T-cell (primary cell): Measurements from ENCODE around the gene CRKL. TPM values are rescaled to one million over a fixed set of nuclear protein-coding genes. Genes with fewer than 3 reads are reported as not detected.

Experiments
- ATAC-seq, 4 experiments: fragments of 200-7000 bp in 3 of 4; fragments of 150-1000 bp in 1 of 4; cut with Tn5 transposase; replicated peaks in 1 of 4; 1 replicate in 3 of 4; 2 replicates in 1 of 4; pipeline ENCODE4 v1.10.0; 2021; ENCODE audit warnings: moderate library complexity in 3 of 4, mild to moderate bottlenecking in 2 of 4, moderate number of reproducible peaks in 1 of 4
- CTCF ChIA-PET, 2 donors: fragments of 300-600 bp; sonication (Branson Sonifier 250); formaldehyde crosslinking; loops; one replicate each; lab custom pipeline; 2022; ENCODE audit warnings: antibody characterized with exemption in 2 of 2; lab: Charles Lee
- POLR2A ChIA-PET, 2 donors: fragments of 300-600 bp; sonication (Branson Sonifier 250); formaldehyde crosslinking; loops; one replicate each; lab custom pipeline; 2022; ENCODE audit warnings: antibody characterized with exemption in 2 of 2; lab: Charles Lee
- DNase-seq, 35 experiments: peaks; one replicate each; pipeline versions ENCODE4 v3.0.0 to v3.0.0-alpha.2; 2013 to 2023
- H3K27ac ChIP-seq: one replicate; pipeline ENCODE4 v1.5.1; 2013; ENCODE audit warnings: low read length
- H3K27me3 ChIP-seq, 2 experiments: replicated peaks in 1 of 2; 1 replicate in 1 of 2; 2 replicates in 1 of 2; pipeline versions ENCODE4 v1.6.1 to v1.7.0; 2013; ENCODE audit warnings: low read length in 1 of 2, mixed read lengths in 1 of 2; ENCODE audit not compliant: control insufficient read depth in 2 of 2, insufficient read depth in 2 of 2; ENCODE audit errors: extremely low read depth in 1 of 2
- H3K36me3 ChIP-seq, 2 donors: 1 replicate in 1 of 2; 2 replicates in 1 of 2; pipeline versions ENCODE4 v1.6.1 to v1.7.0; 2013; ENCODE audit warnings: low read length in 1 of 2; ENCODE audit not compliant: control insufficient read depth in 2 of 2, insufficient read depth in 1 of 2; ENCODE audit errors: extremely low read depth in 1 of 2
- H3K4me1 ChIP-seq, 2 experiments: 1 replicate in 1 of 2; 2 replicates in 1 of 2; pipeline versions ENCODE4 v1.6.1 to v1.7.0; 2013; ENCODE audit warnings: low read length in 2 of 2, mixed read lengths in 1 of 2; ENCODE audit not compliant: insufficient read depth in 2 of 2, control insufficient read depth in 1 of 2; ENCODE audit errors: extremely low read depth in 1 of 2
- H3K4me3 ChIP-seq, 2 donors: 1 replicate in 1 of 2; 2 replicates in 1 of 2; pipeline versions ENCODE4 v1.5.1 to v1.7.0; 2013; ENCODE audit warnings: mild to moderate bottlenecking in 2 of 2, low read length in 1 of 2, moderate library complexity in 1 of 2; ENCODE audit not compliant: control insufficient read depth in 1 of 2; ENCODE audit errors: extremely low read depth in 1 of 2
- H3K9me3 ChIP-seq: 2 replicates; pipeline ENCODE4 v1.7.0; 2013
- H3K27ac Mint-ChIP-seq, 2 donors: one replicate each; pipeline ENCODE4 v1.8.0; 2020 to 2021; ENCODE audit warnings: mild to moderate bottlenecking in 2 of 2, mixed read lengths in 2 of 2
- H3K27me3 Mint-ChIP-seq, 2 donors: one replicate each; pipeline ENCODE4 v1.8.0; 2021 to 2022; ENCODE audit warnings: mixed read lengths in 2 of 2
- H3K36me3 Mint-ChIP-seq: one replicate; pipeline ENCODE4 v1.8.0; 2021; ENCODE audit warnings: mixed read lengths
- H3K4me1 Mint-ChIP-seq, 3 donors: one replicate each; pipeline ENCODE4 v1.8.0; 2020 to 2022; ENCODE audit warnings: mixed read lengths in 3 of 3, mild to moderate bottlenecking in 1 of 3
- H3K4me3 Mint-ChIP-seq, 3 donors: one replicate each; pipeline ENCODE4 v1.8.0; 2020 to 2022; ENCODE audit warnings: mild to moderate bottlenecking in 3 of 3, mixed read lengths in 3 of 3, moderate library complexity in 3 of 3
- H3K9me3 Mint-ChIP-seq, 3 donors: one replicate each; pipeline ENCODE4 v1.8.0; 2020 to 2022; ENCODE audit warnings: mixed read lengths in 3 of 3
- WGBS: methylation state at CpG from one replicate; pipeline ENCODE4 v1.1.5; 2013; ENCODE audit warnings: missing lambda C conversion rate; ENCODE audit not compliant: insufficient coverage; 5-methylcytosine and 5-hydroxymethylcytosine counted together
- total RNA-seq, 35 experiments: library from RNA in 6 of 35; stranded (reverse) in 6 of 35; fragments of 120-200 nt in 1 of 35; gene quantifications; one replicate each; pipeline versions ENCODE4 v1.2.1 to v1.2.4 and lab custom pipeline; 2013 to 2026

The CRKL gene
- total RNA-seq, 5 donors from 2014 or later (not counting 1 experiment from before 2014, with no cell fraction given): 41.7 to 87.7 (median 85.4) TPM

DNA sequence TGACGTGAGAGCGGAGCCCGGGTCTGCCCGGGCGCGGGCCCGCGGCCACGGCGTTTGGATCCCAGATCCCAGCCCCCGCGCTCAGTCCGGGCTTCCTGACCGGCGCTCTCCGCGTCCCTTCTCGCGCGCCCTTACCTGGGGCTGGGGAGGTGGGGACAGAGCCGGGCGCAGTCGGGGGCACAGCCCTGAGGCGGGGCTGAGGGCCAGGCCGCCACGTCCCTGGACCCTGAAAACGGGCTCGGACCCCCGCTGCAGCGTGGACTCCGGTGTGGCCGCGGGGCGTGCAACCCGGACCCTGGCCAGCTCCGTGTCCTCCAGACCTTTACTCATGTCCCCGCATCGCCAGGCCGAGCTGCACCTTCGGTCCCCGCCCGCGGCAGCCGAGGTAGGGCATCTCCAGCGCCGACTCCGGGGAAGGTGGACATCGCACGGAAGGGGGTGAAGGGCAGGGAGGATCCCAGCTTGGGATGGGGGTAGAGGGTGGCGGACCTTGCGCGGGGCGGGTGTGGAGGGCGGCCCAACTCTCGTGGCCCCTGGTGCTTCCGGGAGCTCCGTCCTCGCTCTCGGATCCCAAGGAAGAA is 40.0 kb downstream of the CRKL start:
- Mint-ChIP-seq H3K4me3 (peak overlapping the region; percentile 50 to 63 (median 61)), H3K9me3 (no peaks in the 10 kb centered on the region), H3K36me3 (peaks cover 11% of the 10 kb centered on the region), H3K4me1 (peaks cover 0 to 22% (median 8%) of the 10 kb centered on the region in 3 donors), H3K27ac (no peak overlapping the region), H3K27me3 (peaks cover 15 to 32% of the 10 kb centered on the region in 2 donors)
- Histone ChIP-seq H3K4me1 (peaks cover 3 to 18% of the 10 kb centered on the region in 2 experiments), H3K4me3 (peak overlapping the region; percentile 37 to 38), H3K27me3 (peaks cover 0 to 53% of the 10 kb centered on the region in 2 experiments), H3K9me3 (no peaks in the 10 kb centered on the region), H3K27ac (no peak overlapping the region), H3K36me3 (peaks cover 5 to 17% of the 10 kb centered on the region in 2 donors)
- ChIA-PET CTCF (interaction anchor here in 1 of 2 donors (0.7 kb wide), 1 partner anchor 84 kb away, joined by 6 read pairs; no protein-coding TSS in a partner anchor), POLR2A (no interaction called here)
- WGBS: 5% methylated on average over 51 of the region's 59 CpGs
- ATAC-seq (peak in 3 of 4 experiments; percentile 15 to 31 (median 18)), DNase-seq (no peak)

DNA sequence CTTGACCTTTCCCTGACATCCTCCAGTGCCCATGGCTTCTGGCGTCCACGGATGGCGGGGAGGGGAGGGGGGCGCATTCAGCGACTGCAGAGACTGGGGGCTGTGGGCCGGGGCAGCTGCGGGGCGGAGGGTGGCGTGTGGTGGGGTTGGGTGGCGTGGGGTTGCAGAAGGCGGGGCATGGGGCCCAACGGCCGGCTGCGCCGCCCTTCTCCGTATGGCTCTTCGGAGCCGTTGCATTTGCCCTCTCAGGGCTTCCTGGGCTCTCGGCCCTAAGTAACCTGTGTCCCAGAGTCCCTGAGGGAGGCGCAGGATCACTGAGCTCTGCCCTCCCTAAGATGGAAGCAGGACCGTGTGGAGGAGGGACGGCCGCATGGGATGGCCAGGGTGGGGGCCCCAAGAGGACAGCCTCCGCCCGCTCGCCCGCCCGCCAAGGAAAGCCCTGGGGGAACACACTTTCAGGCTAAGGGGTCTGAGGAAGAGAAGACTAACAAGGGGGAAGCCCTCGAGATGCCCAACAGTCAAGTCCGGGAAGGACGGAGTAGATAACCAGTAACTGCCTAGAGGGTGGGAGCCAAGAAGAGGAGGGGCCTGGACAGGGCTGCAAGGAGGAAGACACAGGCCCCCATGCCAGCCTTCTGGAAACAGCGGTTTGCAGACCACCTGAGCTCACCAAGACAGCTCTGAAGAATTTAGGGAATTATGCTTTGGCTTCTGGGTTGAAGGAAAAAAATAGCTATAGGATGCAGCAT is 40.6 kb downstream of the CRKL start:
- Mint-ChIP-seq H3K4me1 (peaks cover 0 to 20% (median 8%) of the 10 kb centered on the region in 3 donors), H3K9me3 (no peaks in the 10 kb centered on the region), H3K27ac (no peak overlapping the region), H3K27me3 (peaks cover 15 to 32% of the 10 kb centered on the region in 2 donors), H3K4me3 (peak overlapping the region; percentile 50 to 63 (median 61)), H3K36me3 (peaks cover 6% of the 10 kb centered on the region)
- ATAC-seq (peak; percentile 13 to 43 (median 29)), DNase-seq (no peak)
- Histone ChIP-seq H3K27me3 (peaks cover 0 to 60% of the 10 kb centered on the region in 2 experiments), H3K4me3 (peak overlapping the region; percentile 35 to 37), H3K4me1 (peaks cover 3 to 18% of the 10 kb centered on the region in 2 experiments), H3K27ac (no peak overlapping the region), H3K9me3 (no peaks in the 10 kb centered on the region), H3K36me3 (peaks cover 0 to 10% of the 10 kb centered on the region in 2 donors)
- 9% methylated on average over 27 of the region's 32 CpGs for WGBS
- CTCF ChIA-PET: interaction anchor here in 1 of 2 donors (0.7 kb wide), 1 partner anchor 83 kb away, joined by 6 read pairs; no protein-coding TSS in a partner anchor
- POLR2A ChIA-PET: interaction anchor here in 1 of 2 donors (0.6 kb wide), 1 partner anchor 18 kb away, joined by 6 read pairs; no protein-coding TSS in a partner anchor

DNA sequence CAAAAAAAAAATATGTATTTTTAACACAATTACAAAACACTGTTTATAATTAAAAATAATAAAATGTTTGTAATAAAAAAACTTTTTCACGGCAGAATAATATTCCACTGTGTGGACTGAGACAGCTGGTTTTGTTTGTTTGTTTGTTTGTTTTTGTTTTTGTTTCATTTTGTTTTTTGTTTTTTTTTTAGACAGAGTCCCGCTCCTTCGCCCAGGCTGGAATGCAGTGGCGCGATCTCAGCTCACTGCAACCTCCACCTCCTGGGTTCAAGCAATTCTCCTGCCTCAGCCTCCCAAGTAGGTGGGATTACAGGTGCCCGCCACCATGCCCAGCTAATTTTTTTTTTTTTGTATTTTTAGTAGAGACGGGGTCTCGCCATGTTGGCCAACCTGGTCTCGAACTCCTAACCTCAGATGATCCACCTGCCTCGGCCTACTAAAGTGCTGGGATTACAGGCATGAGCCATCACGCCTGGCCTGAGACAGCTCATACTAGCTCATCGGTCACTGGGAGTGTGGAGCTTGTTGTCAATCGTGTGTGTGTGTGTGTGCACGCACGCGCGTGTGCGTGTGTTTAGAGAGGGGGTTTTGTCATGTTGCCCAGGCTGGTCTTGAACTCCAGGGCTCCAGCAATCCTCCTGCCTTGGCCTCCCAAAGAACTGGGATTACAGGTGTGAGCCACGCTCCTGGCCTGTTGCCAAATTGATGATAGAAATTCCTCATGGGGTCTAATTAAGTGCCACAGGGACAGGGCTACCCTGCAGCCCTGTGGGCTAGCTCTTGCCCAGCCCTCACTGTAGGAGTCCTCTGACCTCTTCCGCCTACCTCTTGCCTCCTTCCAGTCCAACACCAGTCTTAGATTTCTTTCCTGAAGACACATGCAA is 42.6 kb downstream of the CRKL start:
- no peak overlapping the region for H3K4me3 ChIP-seq
- no peaks in the 10 kb centered on the region for H3K36me3 ChIP-seq
- DNase-seq (no peak), ATAC-seq (no peak)
- H3K4me1 ChIP-seq: peaks cover 4 to 33% of the 10 kb centered on the region in 2 experiments
- no peaks in the 10 kb centered on the region for H3K9me3 ChIP-seq
- H3K36me3 Mint-ChIP-seq: no peaks in the 10 kb centered on the region
- H3K27me3 Mint-ChIP-seq: peaks cover 23 to 42% of the 10 kb centered on the region in 2 donors
- 83% methylated on average over 6 of the region's 20 CpGs for WGBS
- no peak overlapping the region for H3K4me3 Mint-ChIP-seq
- peaks cover 12 to 31% (median 17%) of the 10 kb centered on the region in 3 donors for H3K4me1 Mint-ChIP-seq
- no peak overlapping the region for H3K27ac ChIP-seq
- CTCF ChIA-PET: interaction anchor here in 1 of 2 donors (0.6 to 0.7 kb wide), 2 partner anchors 16 to 28 kb away, joined by 3 read pairs; no protein-coding TSS in a partner anchor
- H3K9me3 Mint-ChIP-seq: no peaks in the 10 kb centered on the region
- POLR2A ChIA-PET: no interaction called here
- H3K27ac Mint-ChIP-seq: no peak overlapping the region
- peaks cover 2 to 79% of the 10 kb centered on the region in 2 experiments for H3K27me3 ChIP-seq

DNA sequence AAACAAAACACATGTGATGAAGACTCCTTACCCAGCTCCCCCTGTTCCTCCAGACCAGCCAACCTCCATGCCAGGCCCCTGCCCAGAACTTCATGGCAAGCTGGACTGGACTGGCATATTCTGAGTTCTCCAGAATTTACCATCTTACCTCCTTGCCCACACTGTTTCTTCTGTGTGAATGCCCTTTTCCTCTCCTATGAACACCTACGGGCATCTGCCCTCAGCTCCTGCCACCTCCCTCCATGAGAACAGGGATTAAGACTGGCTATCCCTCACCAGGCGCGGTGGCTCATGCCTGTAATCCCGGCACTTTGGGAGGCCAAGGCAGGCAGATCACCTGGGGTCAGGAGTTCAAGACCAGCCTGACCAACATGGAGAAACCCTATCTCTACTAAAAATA is 43.4 kb downstream of the CRKL start:
- Mint-ChIP-seq H3K4me3 (no peak overlapping the region), H3K9me3 (no peaks in the 10 kb centered on the region), H3K27ac (no peak overlapping the region), H3K36me3 (no peaks in the 10 kb centered on the region), H3K27me3 (peaks cover 23 to 42% of the 10 kb centered on the region in 2 donors), H3K4me1 (peaks cover 12 to 31% (median 17%) of the 10 kb centered on the region in 3 donors)
- ChIA-PET CTCF (interaction anchor here (0.7 kb wide), 2 partner anchors 19 to 1362 kb away, joined by 7 read pairs; no protein-coding TSS in a partner anchor), POLR2A (no interaction called here)
- no peak overlapping the region for H3K27ac ChIP-seq
- no peak overlapping the region for H3K4me3 ChIP-seq
- no peaks in the 10 kb centered on the region for H3K9me3 ChIP-seq
- H3K27me3 ChIP-seq: peaks cover 2 to 84% of the 10 kb centered on the region in 2 experiments
- ATAC-seq (no peak), DNase-seq (no peak)
- WGBS: 80% methylated on average over 1 of the region's 4 CpGs
- H3K4me1 ChIP-seq: peaks cover 4 to 39% of the 10 kb centered on the region in 2 experiments
- no peaks in the 10 kb centered on the region for H3K36me3 ChIP-seq

DNA sequence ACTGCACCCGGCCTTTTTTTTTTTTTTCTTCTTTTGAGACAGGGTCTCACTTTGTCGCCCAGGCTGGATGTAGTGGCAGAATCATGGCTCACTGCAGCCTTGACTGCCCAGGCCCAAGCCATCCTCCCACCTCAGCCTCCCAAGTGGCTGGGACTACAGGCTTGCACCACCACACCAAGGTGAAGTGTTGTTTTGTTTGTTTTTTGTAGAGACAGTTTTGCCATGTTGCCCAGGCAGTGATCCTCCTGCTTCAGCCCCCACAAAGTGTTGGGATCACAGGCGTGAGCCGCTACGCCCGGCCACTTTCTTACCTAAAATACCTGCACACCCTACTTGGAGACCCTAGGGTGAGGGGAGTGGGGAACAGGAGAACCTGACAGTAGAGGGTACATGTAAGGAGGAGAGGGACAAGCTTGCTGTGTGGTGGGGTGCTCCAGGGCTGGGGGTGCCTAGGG is 45.3 kb downstream of the CRKL start:
- Histone ChIP-seq H3K36me3 (no peaks in the 10 kb centered on the region), H3K4me3 (no peak overlapping the region), H3K9me3 (no peaks in the 10 kb centered on the region), H3K27me3 (peaks cover 2 to 74% of the 10 kb centered on the region in 2 experiments), H3K4me1 (peaks cover 2 to 28% of the 10 kb centered on the region in 2 experiments), H3K27ac (no peak overlapping the region)
- Mint-ChIP-seq H3K27me3 (peaks cover 23 to 33% of the 10 kb centered on the region in 2 donors), H3K4me3 (no peak overlapping the region), H3K4me1 (peaks cover 12 to 22% (median 12%) of the 10 kb centered on the region in 3 donors), H3K36me3 (no peaks in the 10 kb centered on the region), H3K27ac (no peak overlapping the region), H3K9me3 (no peaks in the 10 kb centered on the region)
- CTCF ChIA-PET: interaction anchor here in 1 of 2 donors (0.7 to 0.8 kb wide), 2 partner anchors 139 to 140 kb away, joined by 3 to 7 read pairs; no protein-coding TSS in a partner anchor
- WGBS: no CpG with 5 or more reads among the region's 6 CpGs
- POLR2A ChIA-PET: no interaction called here
- DNase-seq (no peak), ATAC-seq (no peak)
